GM06990 (cell line): ENCODE results near the gene SCNN1G.

Source experiments
- DNase-seq: peaks from one replicate; pipeline ENCODE4 v3.0.0-alpha.2; 2011; ENCODE audit not compliant: insufficient read length; ENCODE audit errors: extremely low read depth
- H3K27me3 ChIP-seq: replicated peaks from 2 replicates; pipeline ENCODE4 v1.6.0; 2011; ENCODE audit warnings: low read length; ENCODE audit not compliant: control insufficient read depth, insufficient read depth
- H3K36me3 ChIP-seq: 2 replicates; pipeline ENCODE4 v1.5.1; 2011; ENCODE audit warnings: low read length; ENCODE audit not compliant: control insufficient read depth, insufficient read depth
- H3K4me3 ChIP-seq: replicated peaks from 2 replicates; pipeline ENCODE4 v1.5.1; 2011; ENCODE audit warnings: low read depth, mild to moderate bottlenecking, control low read depth, low read length
- CTCF ChIP-seq: IDR thresholded peaks from 2 replicates; pipeline ENCODE4 v1.5.1; 2011; ENCODE audit warnings: low read length, control low read depth, mild to moderate bottlenecking, inconsistent platforms; ENCODE audit not compliant: insufficient read depth, poor library complexity, severe bottlenecking

Gene SCNN1G

DNA sequence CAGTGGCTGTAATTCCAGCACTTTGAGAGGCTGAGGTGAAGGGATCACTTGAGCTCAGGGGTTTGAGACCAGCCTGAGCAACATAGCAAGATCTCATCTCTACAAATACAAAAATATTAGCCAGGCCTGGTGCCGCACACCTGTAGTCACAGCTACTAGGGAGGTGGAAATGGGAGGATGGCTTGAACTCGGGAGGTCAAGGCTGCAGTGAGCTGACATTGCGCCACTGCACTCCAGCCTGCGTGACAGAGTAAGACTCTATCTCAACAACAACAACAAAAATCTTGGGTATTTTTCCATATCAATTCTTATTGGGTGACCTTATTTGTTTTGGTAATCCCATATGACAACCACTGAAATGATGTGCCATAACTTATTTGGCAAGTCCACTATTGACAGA is 52.6 kb downstream of the SCNN1G start:
- Histone ChIP-seq H3K27me3 (no peaks in the 10 kb centered on the region; the same call in 1 of the 2 replicates), H3K36me3 (no peaks in the 10 kb centered on the region)
- TF ChIP-seq CTCF, result no peak

DNA sequence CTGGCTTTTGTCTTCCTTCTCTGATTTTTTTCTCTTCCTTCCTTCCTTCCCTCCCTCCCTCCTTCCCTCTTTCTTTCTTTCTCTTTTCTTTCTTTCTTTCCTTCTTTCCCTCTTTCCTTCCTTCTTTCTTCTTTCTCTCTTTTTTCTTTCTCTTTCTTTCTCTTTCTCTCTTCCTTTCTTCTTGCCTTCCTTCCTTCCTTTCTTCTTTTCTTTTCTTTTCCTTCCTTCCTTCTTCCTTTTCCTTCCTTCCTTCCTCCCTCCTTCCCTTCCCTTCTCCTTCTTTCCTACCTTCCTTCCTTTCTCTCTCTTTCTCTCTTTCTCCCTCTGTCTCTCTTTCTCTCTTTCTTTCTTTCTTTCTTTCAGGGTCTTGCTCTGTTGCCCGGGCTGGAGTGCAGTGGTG is 54.4 kb downstream of the SCNN1G start:
- no peak for DNase-seq
- no peaks in the 10 kb centered on the region for H3K36me3 ChIP-seq
- TF ChIP-seq CTCF, result no peak

More for the DNA sequence above, 52.6 kb downstream of the SCNN1G start:
- no peak overlapping the region for H3K4me3 ChIP-seq
- no peak for DNase-seq

DNA sequence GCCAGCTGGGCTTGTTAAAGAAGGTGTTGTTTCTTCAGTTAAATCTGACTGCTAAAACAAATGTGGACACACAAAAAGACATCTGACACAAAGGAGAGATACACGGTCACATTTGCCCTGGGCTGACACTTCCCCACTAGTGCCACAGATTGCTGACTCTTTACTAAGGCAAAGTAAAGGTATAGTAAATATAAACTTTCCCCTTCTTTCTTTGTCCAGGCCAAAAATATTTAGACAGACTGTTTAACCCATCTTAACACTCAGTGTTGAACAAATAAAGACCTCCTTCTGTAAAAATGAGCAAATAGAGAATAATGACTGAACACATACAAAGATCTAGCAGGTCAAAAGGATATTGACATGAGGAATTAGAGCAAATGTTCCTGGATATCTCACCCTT is 58.4 kb downstream of the SCNN1G start:
- no peak for DNase-seq
- no peak for TF ChIP-seq CTCF

More for the DNA sequence above, 54.4 kb downstream of the SCNN1G start:
- no peak overlapping the region for H3K4me3 ChIP-seq
- H3K27me3 ChIP-seq, result no peaks in the 10 kb centered on the region; the same call in 1 of the 2 replicates

GRCh38 chr16:23244122-23244521 is 61.6 kb downstream of the SCNN1G start:
- DNase-seq, result no peak
- no peak for TF ChIP-seq CTCF
- no peak overlapping the region for H3K4me3 ChIP-seq
- H3K36me3 ChIP-seq, result no peaks in the 10 kb centered on the region
- H3K27me3 ChIP-seq, result no peaks in the 10 kb centered on the region; the same call in 1 of the 2 replicates

More for the DNA sequence above, 58.4 kb downstream of the SCNN1G start:
- no peak overlapping the region for H3K4me3 ChIP-seq
- H3K36me3 ChIP-seq, result no peaks in the 10 kb centered on the region
- no peaks in the 10 kb centered on the region; the same call in 1 of the 2 replicates for H3K27me3 ChIP-seq

DNA sequence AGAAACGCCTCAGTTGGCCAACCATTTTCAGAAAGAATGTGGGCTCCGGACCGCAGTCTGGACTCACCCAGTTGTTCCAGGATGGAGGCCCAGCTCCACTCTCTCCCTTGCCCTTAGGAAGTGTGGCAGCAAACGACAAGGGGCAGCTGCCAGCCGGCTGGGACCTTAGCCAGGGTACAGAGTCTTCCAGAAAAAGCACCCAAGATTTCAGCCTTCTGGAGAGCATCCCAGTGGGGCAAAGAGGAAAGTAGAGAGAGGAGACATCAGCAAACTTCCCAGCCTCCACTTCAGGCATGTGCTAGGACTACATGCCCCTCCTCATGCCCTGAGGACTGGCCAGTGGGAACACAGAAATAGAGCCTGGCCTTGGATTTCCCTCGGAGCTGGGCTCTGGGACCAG is 62.7 kb downstream of the SCNN1G start:
- TF ChIP-seq CTCF, result no peak
- no peak for DNase-seq
- H3K36me3 ChIP-seq, result no peaks in the 10 kb centered on the region
- H3K27me3 ChIP-seq, result no peaks in the 10 kb centered on the region; the same call in 1 of the 2 replicates
- H3K4me3 ChIP-seq, result no peak overlapping the region
